HG03432 (cell line): ENCODE measurements around the gene BLMH.
"Not testable (repeated sequence)": the region's sequence is repeated elsewhere in the genome, so short reads cannot be mapped to it uniquely, and the experiment has no call there.

Experiments
- ATAC-seq: cut with Tn5 transposase; IDR thresholded peaks from one replicate; pipeline ENCODE4 v1.9.1; 2021; ENCODE audit warnings: mild to moderate bottlenecking, moderate library complexity; ENCODE audit not compliant: unreplicated experiment

Gene BLMH

DNA sequence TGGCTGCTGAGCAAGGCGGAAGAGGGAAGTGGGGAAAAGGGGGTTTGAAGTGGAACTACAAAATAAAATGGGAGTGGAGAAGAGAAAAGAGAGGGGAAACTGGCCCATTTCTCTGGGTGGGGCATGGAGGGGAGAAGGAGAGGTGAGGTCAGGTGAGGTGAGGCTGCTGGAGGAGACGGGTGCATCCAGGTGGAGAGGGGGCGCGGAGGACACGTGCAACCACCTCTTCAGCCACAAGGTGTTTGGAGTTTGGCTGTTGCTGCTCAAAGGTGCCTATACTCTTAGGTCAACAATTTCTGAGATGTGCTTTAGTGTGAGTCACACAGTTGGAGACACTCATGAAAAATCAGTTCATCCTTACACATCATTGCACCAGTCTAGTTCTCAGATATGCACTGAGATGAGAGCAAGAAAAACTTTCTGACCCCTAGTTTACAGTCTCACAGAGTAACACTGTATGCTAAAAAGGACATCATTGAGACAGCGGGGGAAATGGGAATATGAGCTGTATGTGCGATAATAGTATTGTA lies 61.1 kb downstream of the BLMH start:
- no peak for ATAC-seq

DNA sequence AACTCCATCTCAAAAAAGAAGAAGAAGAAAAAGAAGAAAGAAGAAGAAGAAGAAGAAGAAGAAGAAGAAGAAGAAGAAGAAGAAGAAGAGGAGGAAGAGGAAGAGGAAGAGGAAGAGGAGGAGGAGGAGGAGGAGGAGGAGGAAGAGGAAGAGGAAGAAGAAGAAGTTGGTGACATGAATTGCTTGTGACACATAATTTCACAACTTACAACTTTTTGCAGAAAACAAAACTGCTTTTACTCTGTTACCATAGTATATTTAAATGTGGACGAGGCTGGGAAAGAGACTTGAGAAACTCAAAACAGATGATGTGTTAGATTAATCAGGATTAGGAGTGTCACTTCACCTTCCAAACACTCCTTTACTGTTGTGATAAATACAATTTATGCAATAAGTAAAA lies 61.7 kb downstream of the BLMH start:
- ATAC-seq = not testable (repeated sequence)

DNA sequence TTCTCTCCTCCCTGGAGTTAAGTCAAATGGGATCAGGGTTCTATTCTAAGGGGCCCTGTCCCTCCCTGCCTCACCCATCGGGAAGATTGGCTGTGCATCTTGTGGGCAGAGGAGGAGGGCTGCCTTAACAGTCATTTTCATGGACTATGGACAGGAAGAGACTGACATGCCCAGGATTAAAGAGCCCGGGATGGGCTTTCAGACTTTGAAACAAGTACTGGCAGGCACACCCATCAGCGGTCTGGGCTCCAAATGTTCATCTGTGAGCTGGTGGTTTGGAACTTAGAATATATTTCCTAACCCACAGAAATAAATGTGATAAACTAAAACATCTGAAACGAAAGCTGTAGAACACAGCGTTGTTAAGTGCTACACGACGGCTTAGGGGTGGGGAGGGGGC lies 62.7 kb downstream of the BLMH start:
- no peak for ATAC-seq

DNA sequence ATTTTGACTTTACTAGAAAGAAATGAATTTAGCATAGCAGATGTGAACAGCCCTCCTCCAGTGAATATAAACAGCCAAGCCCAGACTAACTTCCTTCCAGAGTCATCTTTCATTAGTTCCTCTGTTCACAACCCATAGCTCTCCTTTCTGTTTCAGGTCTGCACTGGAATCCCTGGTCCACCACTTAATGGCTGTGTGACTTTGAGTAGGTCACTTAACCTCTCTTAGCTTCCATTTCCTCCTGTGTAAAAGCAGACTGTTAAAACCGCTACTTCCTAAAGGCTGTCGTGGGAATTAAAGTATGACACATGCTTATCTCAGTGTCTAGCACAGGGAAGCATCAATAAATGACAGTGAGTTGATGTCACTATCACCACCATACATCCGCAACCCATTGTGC lies 63.7 kb downstream of the BLMH start:
- ATAC-seq = no peak

DNA sequence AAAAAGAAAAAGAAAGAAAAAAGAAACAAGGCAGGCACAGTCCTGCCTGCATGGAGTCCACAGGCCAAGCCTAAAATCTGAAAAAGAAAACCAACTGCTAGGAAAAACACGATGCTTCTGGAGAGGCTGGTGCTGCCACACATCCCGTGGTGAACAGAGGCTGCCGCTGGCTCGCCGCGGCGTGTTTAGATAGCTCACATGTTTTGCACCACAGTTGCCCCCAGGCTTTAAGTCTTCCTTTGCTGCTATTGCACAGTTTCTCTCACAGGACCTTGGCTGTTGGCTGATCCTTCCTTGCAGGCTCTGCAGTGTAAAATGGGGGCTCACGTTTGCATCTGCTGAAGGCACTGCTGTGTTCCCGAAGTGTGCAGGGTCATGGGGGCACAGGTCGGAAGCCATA lies 64.9 kb downstream of the BLMH start:
- ATAC-seq = no peak

DNA sequence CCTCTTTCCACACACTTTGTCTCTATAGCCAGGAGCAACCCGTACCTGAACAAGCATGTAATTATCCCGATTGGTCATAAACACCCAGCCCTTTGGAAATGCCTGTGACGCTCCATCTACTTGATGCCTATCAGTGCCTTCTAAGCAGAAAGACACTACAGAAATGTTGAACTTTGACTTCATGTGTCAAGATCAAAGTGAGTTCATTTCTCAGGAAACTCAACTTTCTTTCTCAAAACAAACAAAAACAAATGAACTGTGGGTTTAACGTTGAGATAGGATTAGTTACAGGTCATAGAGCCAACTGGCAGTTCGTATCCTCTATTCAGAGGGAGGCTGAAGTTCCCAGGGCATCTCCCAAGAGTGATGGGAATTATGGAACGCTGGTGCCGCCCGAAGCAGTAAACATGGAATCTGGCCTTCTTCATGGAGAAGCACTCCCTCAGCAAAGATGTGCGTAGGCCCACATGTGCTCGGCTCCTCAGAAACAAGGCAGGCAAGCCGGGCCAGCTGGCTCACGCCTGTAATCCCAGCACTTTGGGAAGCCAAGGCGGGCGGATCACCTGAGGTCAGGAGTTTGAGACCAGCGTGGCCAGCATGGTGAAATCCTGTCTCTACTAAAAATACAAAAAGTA lies 65.7 kb downstream of the BLMH start:
- ATAC-seq = no peak

DNA sequence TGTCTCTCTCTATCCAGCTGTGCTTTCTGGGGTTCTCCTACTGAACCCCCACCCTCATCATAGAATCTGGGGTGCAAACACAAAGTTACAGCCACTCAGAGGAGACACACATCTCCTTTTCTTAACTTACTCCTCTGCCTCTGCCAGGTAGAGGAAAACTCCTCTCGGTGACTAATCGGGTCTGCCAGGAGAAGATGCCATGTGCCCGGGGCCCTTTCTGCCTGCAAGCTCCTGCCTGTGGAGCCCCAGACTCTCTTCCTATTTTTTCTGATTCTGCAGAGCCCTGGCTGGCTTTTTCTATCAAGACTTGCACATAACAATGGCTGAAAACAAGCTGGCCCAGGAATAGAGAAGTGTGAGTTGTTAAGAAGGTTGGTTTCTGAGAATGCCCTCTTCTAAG lies 66.6 kb downstream of the BLMH start:
- no peak for ATAC-seq

DNA sequence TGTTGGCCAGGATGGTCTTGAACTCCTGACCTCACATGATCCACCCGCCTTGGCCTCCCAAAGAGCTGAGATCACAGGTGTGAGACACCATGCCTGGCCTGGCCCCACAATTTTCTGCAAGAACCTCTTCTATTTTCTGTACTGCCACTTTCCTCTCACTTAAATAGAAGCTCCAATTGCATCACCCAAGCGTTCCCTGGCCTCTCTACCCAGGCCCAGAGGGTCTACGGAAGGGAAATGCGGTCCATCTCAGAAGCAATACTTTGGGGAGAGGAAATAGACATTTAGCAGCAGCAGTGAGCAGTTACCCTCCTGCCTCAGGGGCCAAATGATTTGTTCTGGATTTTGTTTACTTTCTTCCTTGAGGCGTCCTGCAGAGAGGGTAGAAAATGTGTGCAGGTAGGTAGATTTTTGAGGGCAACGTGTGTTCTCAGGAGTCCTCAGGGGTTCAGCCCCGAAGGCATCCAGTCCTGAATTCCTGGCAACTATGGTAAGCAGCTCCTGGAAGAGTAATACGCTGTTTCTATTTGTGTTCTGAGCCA lies 67.3 kb downstream of the BLMH start:
- ATAC-seq = no peak

DNA sequence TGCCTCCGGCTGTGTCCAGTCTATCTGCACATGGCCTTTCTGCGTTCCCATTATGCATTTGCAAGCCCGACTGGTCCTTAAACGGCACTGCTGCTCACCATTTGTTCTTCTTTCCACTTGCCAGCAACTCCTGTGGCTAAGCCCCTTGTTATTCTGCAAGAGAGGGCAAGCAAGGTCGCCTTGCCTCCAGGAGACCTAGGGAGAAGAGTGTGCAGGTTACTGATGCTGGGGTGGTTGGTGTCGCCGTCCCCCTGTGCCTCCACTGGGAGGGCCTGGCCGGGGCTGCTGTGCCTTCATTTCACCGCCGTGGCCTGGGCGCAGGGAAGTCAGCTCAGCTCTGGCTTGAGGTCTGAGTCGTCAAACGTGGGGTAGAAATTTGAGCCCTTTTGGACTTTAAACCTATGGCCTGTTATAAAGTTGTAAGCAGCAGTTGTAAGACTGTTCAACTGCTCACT lies 69.0 kb downstream of the BLMH start:
- no peak for ATAC-seq

DNA sequence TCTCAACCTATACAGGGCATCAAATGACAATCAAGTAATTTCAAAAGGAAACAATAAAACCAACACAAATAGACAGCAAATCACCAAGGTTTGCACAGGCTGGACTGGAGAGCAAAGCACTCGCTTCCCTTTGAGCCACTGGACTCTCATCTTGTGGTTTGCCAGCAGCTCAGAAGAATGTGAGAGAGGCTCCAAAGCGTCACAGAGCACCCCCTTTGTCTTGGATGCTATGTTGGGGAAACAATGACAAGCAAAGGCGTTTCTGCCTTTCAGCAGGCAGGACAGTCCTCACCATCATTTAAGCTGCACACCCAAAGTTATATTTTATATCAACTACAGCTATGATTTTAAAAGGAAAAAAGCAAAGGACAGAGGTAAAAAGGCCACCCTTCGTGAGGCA lies 69.5 kb downstream of the BLMH start:
- ATAC-seq = no peak

DNA sequence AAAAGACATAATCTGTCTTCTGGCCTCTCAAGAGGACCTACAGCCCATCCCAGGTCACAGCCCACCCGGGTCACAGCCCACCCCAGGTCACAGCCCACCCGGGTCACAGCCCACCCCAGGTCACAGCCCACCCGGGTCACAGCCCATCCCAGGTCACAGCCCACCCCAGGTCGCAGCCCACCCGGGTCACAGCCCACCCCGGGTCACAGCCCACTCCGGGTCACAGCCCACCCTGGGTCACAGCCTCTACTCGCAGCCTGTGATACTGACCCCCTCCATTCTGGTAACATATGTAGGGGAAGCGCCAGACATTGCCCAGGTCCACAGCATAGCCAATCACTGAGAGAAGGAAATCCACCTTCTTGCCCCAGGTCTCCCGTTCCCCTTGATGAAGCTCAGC lies 70.4 kb downstream of the BLMH start:
- ATAC-seq = no peak

DNA sequence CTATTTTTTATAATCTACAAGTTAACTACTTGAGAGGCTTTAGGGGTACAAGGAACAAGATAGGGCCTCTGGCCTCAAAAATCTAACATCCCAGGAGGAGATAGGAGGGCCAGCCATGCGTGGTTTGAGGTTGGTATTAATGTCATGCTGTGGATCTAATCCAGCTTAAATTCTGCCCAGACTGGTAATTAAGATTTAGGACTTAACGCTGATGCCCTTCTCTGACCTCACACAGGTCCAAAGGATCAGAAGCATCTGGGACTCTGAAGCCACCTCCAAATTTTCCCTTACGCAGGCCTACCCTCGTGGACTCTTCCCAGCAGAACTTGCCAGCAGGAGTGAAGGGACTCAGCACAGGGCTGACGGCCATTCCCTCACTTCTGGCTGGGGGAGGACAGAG lies 71.3 kb downstream of the BLMH start:
- no peak for ATAC-seq

DNA sequence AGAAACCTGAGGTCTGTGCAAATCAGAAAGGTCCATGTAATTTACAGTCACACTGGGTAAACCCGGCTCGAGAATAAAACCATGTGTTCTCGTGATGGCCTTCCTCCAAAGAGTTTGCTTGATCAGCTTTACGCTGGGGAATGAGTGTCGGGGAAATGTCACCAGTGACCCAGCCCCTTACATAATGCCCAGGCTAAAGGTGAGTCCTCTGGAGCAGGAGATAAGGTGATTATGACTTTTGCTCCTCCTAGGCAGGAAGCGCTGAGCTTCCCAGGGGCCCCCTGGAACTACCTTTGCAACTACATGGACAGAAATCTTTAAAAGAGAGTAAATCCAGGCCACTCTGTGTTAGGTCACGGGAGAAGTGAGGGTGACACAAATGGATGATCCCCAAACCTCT lies 71.9 kb downstream of the BLMH start:
- no peak for ATAC-seq

DNA sequence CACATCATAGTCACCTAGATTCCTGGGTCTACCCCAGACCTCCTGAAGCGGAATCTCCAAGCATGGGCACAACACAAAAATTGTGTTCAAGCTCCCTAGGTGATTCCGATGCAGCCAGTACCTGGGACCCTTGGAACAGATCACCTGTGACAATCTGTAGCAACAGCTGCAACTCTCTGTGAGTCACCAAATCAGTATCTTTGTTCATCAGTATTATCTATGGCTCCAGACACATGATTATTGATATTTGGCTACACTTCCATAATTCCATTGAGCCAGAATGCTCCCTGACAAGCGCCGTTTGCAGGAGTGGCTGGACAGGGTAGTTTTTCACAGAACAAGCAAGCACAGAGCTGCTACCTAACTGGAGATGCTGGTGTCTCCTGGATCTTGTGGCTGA lies 72.4 kb downstream of the BLMH start:
- ATAC-seq = no peak

DNA sequence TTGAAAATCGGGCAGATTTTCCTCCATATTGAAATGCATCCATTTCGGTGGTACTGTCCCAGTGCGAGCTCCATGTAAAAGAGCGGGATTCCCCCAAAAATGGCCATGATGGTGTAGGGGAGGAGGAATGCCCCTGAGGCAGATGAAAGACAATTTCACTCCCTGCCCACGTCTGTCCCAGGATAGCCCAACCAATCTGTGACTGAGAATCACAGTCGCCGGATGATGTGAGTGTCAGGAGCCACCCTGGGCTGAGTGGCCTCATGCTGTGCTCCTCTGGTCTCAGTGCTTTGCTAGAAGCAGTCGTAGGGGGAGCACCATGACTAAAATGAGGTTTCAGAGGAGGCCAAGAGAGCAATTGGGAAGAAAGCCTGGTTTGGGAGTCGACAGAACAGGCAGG lies 72.9 kb downstream of the BLMH start:
- no peak for ATAC-seq

DNA sequence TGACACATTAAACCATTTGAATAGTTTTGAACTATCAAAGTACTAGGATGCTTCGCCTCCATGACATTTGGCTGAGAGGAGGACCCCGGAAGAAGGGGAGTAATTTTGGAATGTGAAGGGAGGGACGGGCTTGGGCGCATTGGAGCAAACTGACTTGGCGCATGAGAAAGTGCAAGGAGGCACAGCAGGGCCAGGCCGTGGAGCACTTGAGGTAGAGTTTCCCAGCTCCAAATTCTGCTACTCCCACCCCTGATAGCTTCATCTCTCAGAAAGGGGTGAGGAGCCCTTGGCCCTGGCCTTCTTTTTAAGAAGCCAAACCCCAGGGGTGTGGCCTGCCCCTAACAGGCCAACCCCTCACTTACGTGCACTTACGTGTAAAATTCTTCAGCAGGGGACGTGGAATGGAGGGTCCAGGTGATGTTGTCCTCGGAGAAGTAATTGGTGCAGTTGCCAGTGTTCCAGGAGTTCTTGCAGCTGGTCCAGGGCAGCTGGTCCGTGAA lies 73.9 kb downstream of the BLMH start:
- ATAC-seq = no peak

DNA sequence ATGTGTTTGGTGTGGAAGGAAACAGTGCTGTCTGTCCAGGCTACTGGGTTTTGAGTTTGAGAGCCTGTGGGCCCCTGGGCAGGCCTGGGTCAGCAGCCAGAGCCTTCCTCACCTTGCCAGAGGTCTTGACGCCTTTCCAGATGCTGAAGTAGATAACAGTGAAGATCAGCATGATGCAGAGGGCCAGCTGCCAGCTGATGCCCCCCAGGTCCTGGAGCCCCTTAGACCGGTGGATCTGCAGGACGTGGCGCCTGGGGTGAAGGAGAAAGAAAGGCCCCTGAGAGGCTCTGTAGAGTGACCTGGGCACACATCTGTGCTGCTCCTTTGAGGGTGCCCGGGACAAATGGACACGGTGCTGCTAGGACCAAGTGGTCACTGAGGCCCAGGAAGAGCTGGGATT lies 74.7 kb downstream of the BLMH start:
- ATAC-seq = no peak

DNA sequence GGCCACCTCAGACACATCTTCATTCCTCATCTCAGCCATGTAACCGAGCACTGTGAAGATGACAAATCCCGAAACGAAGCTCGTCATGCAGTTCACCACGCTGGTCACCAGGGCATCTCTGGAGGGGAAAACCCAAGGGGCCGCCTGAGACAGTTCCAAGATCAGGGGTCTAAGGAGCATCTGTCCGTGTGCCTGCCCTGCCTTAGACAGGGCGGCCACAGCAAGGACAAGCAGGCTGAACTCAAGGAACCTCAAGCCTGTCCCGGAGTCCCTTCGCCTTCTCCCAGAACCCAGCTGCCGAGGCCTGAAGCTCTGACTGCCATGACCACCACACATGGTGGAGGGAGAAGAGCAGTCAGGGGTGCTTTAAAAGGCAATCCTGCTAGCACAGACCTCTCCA lies 79.0 kb downstream of the BLMH start:
- ATAC-seq = peak; percentile 81

DNA sequence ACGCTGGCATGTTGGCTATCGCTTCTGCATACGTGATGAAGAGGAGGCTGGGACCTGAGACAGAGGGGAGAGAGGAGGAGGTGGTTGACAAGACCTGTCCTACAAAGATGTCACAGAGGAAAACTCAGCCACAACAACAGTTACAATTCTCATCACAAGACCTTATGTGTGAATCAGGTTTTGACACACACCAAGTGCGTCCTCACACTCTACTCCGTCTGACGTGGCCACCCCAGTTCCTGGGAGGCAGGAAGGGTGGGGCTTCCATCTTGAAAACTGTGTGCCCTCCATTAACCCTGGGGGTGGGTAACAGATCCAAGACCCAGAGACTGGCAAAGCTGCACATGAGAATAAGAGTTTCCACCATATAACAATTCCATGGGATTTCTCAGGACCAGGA lies 80.4 kb downstream of the BLMH start:
- no peak for ATAC-seq

DNA sequence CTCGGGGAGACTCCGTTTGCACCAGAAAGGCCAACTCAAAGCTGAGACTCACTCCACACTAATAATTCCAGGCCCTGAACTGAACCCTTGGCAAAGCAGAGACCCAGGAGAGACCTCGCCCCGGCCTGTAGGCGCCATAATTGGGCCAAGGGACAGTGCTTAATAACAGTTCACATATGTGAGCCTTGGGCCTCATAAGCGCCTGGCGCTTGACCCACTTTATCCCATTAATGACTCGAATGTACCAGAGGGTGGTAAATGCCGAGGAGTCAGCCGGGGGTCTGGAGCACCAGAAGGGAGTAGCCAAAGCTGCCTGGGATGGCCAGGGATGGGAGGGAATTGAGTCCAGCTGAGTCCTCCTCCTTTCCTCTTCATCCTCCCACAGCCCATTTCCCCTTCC lies 80.8 kb downstream of the BLMH start:
- no peak for ATAC-seq

DNA sequence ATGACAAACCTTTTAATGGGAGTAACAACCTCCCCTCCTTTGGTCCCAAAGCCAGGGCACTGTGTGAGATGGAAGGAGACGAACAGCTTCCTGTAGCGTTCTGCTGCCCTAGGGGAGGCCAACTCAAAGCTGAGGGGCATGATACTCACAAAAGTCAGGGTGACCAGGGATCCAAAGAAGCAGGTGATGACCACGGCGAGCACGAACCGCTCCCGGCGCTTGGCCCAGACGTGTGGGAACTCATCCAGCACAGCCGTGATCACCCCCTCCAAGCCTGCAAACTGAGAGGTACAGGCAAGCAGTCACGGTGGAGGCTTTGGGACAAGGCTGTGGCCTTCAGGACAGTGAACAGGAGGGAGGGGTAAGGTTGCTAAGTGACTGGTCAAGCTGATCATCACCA lies 81.4 kb downstream of the BLMH start:
- ATAC-seq = no peak

DNA sequence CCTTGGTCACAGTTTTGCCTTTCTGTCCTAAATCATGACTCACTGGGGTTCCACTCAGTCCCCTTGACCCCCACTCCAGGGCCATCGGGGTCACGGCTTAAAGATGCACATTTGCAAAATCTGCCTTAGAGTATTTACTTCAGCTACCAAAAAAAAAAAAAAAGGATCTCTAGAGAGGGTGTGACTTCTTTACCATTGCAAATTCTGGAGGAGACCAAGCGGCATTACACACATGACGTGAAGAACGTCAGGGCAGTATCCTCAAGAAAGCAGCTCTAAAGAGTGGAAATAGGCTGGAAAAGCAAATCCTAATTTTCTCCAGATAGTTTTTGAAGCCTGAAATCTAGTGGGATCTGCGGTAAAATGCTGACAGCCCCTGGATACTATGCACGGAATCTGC lies 81.8 kb downstream of the BLMH start:
- no peak for ATAC-seq

DNA sequence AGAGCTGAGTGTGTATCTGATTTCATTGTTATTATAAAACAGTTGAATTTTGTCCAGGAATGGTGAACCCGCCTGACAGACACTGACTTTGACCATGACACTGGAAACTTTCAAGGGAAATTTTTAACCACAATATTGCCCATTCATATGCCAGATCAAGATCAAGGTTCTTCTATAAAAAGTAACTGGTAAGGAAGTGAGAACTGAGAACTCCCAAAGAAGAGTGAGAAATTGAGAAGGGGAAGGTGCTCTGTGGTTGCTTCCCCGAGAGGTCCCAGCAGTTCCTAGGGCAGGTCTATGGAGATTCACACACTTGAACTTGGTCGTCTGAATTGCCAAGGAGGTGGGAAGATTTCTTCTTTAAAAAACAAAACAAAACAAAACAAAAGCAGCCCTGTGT lies 83.5 kb downstream of the BLMH start:
- no peak for ATAC-seq
